CD4-positive, alpha-beta T cell treated with Interleukin-15 for 1 hour (primary cell): ENCODE results near the gene PIEZO1.
"Not testable (repeated sequence)": the region's sequence is repeated elsewhere in the genome, so short reads cannot be mapped to it uniquely, and the experiment has no call there.

Source experiments
- DNase-seq: peaks from one replicate; pipeline ENCODE4 v3.0.0-alpha.2; 2020

PIEZO1 gene

GRCh38 chr16:88781140-88782077 is 3.6 kb downstream of the PIEZO1 start:
- peak; percentile 77 for DNase-seq

DNA sequence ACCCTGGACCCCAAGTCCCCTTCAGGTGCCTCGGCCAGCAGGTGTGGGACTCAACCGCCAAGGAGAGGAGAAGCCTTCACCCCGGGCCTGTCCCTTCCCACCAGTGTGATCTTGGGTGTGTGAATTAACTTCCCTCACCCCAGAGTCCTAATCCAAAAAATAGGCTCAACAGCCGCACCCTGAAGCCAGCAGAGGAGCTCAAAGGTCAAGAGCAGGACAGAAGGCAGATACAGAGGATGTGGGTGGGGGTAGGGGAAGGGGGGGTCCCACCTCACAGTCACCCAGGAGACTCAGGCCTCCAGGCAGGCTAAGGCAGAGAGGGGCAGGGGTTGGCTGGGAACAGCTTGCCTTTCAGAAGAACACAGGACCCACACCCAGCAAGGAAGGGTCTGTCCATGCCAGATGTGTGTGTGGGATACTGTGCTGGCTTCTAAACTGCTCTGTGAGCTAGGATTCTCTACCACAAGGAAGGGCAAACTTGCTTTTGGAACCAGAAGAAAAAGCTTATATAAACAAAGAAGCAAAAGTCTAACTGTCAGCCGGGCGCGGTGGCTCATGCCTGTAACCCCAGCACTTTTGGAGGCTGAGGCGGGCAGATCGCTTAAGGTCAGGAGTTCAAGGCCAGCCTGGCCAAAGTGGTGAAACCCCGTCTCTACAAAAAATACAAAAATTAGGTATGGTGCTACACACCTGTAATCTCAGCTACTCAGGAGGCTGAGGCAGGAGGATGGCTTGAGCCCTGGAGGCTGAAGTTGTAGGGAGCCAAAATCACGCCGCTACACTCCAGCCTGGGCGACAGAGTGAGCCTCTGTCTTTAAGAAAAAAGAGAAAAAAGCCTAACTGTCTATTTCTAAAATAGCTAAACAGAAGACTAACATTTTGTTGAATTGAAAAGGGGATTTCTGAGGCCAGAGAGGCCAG is 4.6 kb downstream of the PIEZO1 start:
- DNase-seq: no peak

DNA sequence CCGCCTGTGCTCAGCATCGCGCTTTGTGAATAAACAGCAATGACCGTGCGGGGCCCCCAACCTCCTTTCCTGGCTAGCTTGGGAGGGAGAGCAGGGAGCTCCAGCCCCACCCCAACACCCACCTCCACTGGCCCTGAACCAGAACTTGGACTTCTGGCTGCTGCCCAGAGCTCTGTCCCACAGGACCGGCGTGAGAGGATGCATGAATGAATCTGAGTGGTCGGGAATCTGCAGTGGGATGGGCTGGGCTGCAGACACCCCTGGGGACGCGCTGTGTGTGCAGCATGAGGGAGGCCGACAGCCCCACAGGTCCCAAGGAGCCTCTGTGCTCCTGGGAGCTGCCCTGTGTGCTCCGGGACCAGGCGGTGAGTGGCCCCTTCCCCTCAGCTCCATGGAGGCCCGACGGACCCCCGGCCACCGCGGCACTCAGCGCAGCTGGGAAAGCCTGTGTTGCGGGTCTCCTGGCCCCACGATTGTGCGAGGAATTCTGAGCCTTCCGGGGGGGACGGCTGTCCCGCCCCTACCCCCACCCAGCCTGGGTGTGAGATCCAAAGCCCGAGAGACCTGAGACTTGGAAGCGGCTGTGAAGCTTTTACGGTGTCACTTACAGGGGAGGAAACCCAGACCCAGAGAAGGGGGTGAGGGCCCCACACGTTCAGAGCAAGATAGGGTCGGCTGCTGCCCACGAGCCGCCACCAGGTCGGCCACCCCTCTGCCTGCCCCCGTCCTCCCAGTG is 5.4 kb downstream of the PIEZO1 start:
- no peak for DNase-seq

DNA sequence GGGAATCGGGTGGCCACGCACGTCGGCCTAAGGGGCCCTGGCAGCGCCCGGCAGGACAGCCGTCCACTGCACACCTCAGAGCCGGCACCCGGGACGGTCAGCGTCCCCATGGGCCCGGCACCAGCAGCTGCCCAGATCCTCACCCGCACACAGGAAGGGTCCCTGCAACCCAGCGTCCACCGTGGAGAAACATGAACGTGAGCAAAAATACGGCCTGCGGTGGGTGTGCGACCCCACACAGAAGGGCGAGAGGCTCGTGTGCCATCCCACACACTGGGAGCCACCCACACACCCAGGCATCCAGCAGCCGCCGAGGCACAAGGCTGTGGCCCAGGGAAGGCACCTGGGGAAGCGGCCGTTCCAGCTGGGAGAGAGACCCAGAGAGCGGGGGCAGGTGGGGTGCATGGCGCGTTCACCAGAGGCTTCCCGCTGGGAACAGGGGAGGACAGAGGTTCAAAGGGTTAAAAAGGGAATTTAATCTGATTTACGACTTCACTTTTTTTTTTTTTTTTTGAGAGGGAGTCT is 6.4 kb downstream of the PIEZO1 start:
- DNase-seq: no peak

DNA sequence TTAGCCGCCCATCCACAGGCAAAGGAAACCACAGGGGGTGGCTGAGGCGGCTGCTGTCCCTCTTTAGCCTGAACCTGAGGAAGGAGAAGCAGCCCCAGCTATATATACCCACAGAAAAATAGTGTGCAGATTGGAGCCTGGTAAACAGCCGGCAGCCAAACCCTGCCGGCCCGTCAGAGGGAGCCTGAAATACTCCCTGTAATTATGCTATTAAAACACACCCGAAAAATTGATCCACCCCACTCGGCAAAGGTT is 6.8 kb downstream of the PIEZO1 start:
- no peak for DNase-seq

GRCh38 chr16:88777471-88778270 is 7.3 kb downstream of the PIEZO1 start:
- no peak for DNase-seq

GRCh38 chr16:88775825-88776224 is 9.2 kb downstream of the PIEZO1 start:
- DNase-seq: no peak

- DNase-seq: no peak
Observed at GRCh38 chr16:88774544-88775393, 10.3 kb downstream of the PIEZO1 start.

GRCh38 chr16:88773812-88774291 is 11.2 kb downstream of the PIEZO1 start:
- DNase-seq: peak; percentile 56

DNA sequence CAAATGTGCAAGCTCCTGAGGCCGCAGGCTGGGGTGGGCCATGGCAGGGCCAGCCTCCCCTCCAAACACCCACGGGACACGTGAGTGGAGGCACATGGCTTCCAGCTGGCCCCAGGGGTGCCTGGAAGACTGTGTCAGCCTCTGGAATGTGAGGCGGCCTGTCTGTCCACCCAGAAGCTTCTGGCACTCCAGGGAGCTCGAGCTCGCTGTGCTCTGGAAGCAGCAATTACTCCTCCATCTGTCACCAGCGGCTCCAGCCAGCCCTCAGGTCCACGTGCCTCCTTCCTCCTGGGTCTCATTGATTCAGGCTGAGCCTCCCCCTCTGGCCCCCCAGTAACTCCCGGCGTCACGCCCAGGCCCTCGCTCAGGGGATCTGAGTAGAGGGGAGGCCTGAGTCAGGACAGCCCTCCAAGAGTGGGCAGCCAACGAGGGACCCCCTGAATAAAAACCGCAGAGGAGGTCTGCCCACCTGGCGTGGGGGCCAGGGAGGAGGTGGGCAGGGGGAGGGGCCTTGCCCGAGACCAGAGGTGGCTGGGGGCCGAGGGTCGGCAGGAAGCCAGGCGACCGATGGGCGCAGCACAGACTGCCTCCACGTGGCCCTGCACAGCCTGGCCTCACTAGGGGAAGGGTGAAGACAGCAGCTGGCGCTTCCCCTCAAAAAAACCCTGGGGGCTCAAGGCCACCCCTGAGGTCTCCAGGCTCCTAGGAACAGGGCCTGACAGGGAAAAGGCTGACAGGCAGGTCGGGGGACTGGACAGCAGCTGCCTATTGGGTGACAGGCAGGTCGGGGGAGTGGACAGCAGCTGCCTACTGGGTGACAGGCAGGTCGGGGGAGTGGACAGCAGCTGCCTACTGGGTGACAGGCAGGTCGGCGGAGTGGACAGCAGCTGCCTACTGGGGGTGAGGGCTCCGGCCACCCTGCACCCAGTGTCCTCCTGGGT is 11.9 kb downstream of the PIEZO1 start:
- no peak for DNase-seq

DNA sequence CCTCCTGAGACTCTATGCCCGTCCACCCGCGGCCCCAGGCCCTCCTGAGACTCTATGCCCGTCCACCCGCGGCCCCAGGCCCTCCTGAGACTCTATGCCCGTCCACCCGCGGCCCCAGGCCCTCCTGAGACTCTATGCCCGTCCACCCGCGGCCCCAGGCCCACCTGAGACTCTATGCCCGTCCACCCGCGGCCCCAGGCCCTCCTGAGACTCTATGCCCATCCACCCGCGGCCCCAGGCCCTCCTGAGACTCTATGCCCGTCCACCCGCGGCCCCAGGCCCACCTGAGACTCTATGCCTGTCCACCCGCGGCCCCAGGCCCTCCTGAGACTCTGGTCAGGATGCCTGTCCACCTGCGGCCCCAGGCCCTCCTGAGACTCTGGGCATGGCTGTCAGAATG is 13.2 kb downstream of the PIEZO1 start:
- not testable (repeated sequence) for DNase-seq

DNA sequence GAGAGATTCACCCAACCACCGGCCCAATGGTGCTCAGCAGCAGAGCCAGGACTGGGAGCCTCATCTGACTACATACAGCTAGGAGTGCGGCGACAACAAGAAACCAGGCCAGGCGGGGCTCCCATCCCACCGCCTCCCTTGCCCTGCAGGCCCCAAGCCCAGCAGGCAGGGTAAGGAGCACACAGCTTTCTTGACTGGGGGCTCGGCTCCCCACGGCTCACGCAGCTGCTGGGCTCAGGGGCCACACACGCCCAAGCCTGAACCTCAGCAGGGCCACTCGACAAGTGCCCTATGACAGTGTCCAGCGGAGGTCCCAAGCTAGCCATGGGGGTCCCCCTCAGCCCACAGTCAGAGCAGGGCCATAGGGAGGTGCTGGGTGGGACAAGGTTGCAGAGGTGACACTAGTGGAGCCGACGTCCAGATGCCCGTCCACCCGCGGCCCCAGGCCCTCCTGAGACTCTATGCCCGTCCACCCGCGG is 13.7 kb downstream of the PIEZO1 start:
- DNase-seq: no peak

DNA sequence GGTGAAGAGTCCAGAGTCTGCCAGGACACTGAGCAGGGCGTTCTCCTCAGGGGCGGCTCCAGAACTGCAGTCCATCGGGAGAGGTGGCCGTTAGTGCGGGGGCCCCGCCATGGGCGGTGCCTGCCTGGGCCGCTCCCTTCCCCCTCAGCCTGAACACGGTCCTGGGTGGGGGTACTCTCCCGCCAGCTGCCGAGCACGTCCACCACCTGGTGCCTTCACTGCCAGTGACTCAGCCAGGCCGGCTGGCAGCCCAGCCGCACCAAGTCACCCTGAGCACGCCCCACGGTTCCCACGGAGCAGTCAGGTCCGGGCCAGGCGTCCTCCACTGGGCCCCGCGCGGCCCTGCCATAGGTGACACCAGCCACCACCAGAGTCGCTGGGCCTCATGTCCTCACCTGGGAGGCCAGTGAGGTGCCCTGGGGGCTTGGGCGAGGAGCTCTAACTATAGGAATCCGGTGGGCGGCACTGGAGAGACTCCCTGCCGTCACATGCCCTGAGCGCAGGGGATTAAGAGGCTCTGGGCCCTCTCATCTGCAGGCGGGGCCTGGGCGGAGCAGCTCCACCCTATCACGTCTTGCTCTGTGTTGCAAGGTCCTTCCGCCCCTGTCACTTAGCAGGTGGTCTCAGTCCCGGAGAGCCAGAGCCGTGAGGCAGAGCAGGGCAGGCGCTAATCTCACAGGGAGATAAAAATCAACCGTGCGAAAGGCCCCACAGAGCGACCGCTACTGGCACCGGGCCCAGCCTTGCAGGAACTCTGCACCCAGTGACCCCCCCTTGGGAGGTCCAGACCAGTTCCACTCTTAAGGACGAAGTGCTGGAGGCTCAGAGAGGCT is 14.3 kb downstream of the PIEZO1 start:
- peak; percentile 59 for DNase-seq

- DNase-seq: peak; percentile 51
Observed at GRCh38 chr16:88769617-88770460, 15.2 kb downstream of the PIEZO1 start.

GRCh38 chr16:88768071-88768783 is 16.8 kb downstream of the PIEZO1 start:
- no peak for DNase-seq

GRCh38 chr16:88767546-88768070 is 17.4 kb downstream of the PIEZO1 start:
- no peak for DNase-seq

- DNase-seq: no peak
Observed at GRCh38 chr16:88766975-88767374, 18.0 kb downstream of the PIEZO1 start.
